EL (cell line): ENCODE results near the gene HKDC1.
A peak's percentile ranks its signal among the peaks of the same experiment; 100 is the strongest.
"Not testable (repeated sequence)": the region's sequence is repeated elsewhere in the genome, so short reads cannot be mapped to it uniquely, and the experiment has no call there.

Experiments
- DNase-seq: peaks from one replicate; pipeline ENCODE4 v3.0.0-alpha.2; 2016

Gene HKDC1

GRCh38 chr10:69281507-69282413, 61.6 kb downstream of the HKDC1 start:
- DNase-seq, result no peak

GRCh38 chr10:69284402-69284801, 64.3 kb downstream of the HKDC1 start:
- not testable (repeated sequence) for DNase-seq

- no peak for DNase-seq
These were observed 65.6 kb downstream of the HKDC1 start for GRCh38 chr10:69285699-69286098.

- no peak for DNase-seq
These were observed 67.0 kb downstream of the HKDC1 start for GRCh38 chr10:69287181-69287580.

- no peak for DNase-seq
These were observed 70.9 kb downstream of the HKDC1 start for GRCh38 chr10:69290993-69291392.

- DNase-seq, result no peak
These were observed 72.3 kb downstream of the HKDC1 start for GRCh38 chr10:69292459-69292858.

- DNase-seq, result no peak
These were observed 75.0 kb downstream of the HKDC1 start for GRCh38 chr10:69295027-69295636.

GRCh38 chr10:69303632-69304051, 83.5 kb downstream of the HKDC1 start:
- DNase-seq, result peak; percentile 62

- DNase-seq, result no peak
These were observed 86.3 kb downstream of the HKDC1 start for GRCh38 chr10:69306421-69306820.

- no peak for DNase-seq
These were observed 87.3 kb downstream of the HKDC1 start for GRCh38 chr10:69307434-69307833.

GRCh38 chr10:69308304-69308703, 88.2 kb downstream of the HKDC1 start:
- DNase-seq, result not testable (repeated sequence)

- DNase-seq, result no peak
These were observed 91.2 kb downstream of the HKDC1 start for GRCh38 chr10:69311309-69311708.

- DNase-seq, result no peak
These were observed 92.4 kb downstream of the HKDC1 start for GRCh38 chr10:69312528-69312927.

GRCh38 chr10:69315100-69315542, 95.0 kb downstream of the HKDC1 start:
- no peak for DNase-seq

- no peak for DNase-seq
These were observed 95.6 kb downstream of the HKDC1 start for GRCh38 chr10:69315610-69316312.

- peak; percentile 69 for DNase-seq
These were observed 96.4 kb downstream of the HKDC1 start for GRCh38 chr10:69316313-69317059.
